Ectodermal cell (in vitro differentiated cells): ENCODE data around the gene DNAJC16.

ENCODE experiments used
- H3K27ac ChIP-seq: 2 replicates; pipeline ENCODE4 v1.7.0; 2013; ENCODE audit warnings: mild to moderate bottlenecking, low read depth, low read length; ENCODE audit not compliant: insufficient read depth, poor library complexity, severe bottlenecking
- H3K27me3 ChIP-seq: 2 replicates; pipeline ENCODE4 v1.7.0; 2013; ENCODE audit warnings: mild to moderate bottlenecking, low read length; ENCODE audit not compliant: insufficient read depth, control insufficient read depth, poor library complexity, severe bottlenecking
- H3K36me3 ChIP-seq: one replicate; pipeline ENCODE4 v1.7.0; 2013; ENCODE audit warnings: low read length; ENCODE audit not compliant: control insufficient read depth, insufficient read depth
- H3K4me1 ChIP-seq: one replicate; pipeline ENCODE4 v1.7.0; 2013; ENCODE audit warnings: low read length; ENCODE audit not compliant: control insufficient read depth, insufficient read depth
- H3K4me3 ChIP-seq: 2 replicates; pipeline ENCODE4 v1.7.0; 2013; ENCODE audit warnings: low read depth, low read length, control low read depth; ENCODE audit not compliant: insufficient read depth
- H3K9me3 ChIP-seq: 2 replicates; pipeline ENCODE4 v1.7.0; 2013; ENCODE audit warnings: mild to moderate bottlenecking, low read length, moderate library complexity; ENCODE audit not compliant: control insufficient read depth
- WGBS, 2 experiments: methylation state at CpG; one replicate each; pipeline ENCODE4 v1.1.7; 2013; ENCODE audit warnings: missing lambda C conversion rate in 2 of 2; 5-methylcytosine and 5-hydroxymethylcytosine counted together

The DNAJC16 gene

DNA sequence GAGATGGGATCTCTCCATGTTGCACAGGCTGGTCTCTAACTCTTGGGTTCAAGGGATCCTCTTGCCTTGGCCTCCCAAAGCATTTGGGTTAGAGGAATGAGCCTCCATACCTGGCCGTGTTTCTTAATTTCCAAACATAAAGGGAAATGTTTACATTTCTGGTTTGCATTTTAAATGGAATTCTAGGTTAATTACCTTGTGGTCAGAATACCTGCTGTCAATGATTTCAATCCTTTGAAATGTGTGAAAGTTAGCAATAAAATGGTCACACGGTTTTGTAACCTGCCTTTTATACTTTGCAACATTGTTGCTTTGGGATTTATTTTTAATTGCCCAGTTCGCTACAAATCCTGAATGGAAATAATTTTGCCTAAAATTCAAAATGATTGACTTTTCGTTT lies 31.9 kb downstream of the DNAJC16 start:
- H3K4me3 ChIP-seq = no peak overlapping the region
- H3K27ac ChIP-seq = no peak overlapping the region
- no peaks in the 10 kb centered on the region for H3K4me1 ChIP-seq
- 93 to 97% methylated on average over 4 of the region's 4 CpGs for WGBS, 2 experiments
- H3K9me3 ChIP-seq = no peaks in the 10 kb centered on the region
- peaks cover 10% of the 10 kb centered on the region for H3K36me3 ChIP-seq
- no peaks in the 10 kb centered on the region for H3K27me3 ChIP-seq

GRCh38 chr1:15559189-15559810 lies 32.7 kb downstream of the DNAJC16 start:
- WGBS, 2 experiments = 95 to 96% methylated on average over 12 of the region's 12 CpGs
- no peak overlapping the region for H3K27ac ChIP-seq

DNA sequence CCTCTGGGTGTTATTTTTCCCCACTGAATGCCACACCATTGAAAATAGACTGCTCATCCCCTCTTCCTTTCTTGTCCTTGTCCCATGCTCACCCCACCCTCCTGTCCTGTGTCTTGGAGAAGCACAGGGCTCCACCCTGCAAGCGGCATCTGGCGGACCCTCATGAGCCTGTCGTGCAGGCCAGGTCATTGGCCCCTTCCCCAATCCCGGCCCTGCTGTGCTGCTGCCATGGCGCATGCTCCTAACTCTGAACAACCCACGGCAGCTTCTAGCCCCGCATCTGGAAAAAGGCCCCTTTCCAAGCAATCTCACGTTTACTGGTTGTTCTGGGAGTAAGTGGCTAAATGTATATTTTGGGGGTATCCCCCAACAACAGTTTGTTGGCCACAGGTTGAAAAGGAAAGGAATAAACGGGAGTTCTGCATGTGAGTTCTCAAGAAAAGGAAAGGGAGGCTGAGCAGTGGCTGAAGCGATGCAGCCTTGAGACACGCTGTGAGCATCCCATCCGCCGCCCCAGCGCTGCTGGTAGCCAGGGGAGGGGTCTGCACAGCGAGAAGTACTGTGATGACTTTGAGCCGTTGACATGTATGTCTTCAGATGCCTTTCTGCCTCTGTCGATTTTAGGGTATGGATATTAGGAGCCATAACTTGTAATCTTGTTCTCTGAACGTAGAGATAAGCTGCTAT lies 41.9 kb downstream of the DNAJC16 start:
- no peaks in the 10 kb centered on the region for H3K4me1 ChIP-seq
- H3K4me3 ChIP-seq = no peak overlapping the region
- peaks cover 30% of the 10 kb centered on the region for H3K36me3 ChIP-seq
- WGBS, 2 experiments = 96 to 97% methylated on average over 18 of the region's 18 CpGs
- H3K27me3 ChIP-seq = no peaks in the 10 kb centered on the region
- no peaks in the 10 kb centered on the region for H3K9me3 ChIP-seq
- no peak overlapping the region for H3K27ac ChIP-seq

More at GRCh38 chr1:15559189-15559810, 32.7 kb downstream of the DNAJC16 start:
- Histone ChIP-seq H3K4me3 (no peak overlapping the region), H3K4me1 (no peaks in the 10 kb centered on the region), H3K27me3 (no peaks in the 10 kb centered on the region), H3K36me3 (peaks cover 10% of the 10 kb centered on the region), H3K9me3 (no peaks in the 10 kb centered on the region)

GRCh38 chr1:15570861-15571260 lies 44.2 kb downstream of the DNAJC16 start:
- Histone ChIP-seq H3K27me3 (no peaks in the 10 kb centered on the region), H3K27ac (no peak overlapping the region)
- 96 to 100% methylated on average over 1 of the region's 1 CpG for WGBS, 2 experiments

DNA sequence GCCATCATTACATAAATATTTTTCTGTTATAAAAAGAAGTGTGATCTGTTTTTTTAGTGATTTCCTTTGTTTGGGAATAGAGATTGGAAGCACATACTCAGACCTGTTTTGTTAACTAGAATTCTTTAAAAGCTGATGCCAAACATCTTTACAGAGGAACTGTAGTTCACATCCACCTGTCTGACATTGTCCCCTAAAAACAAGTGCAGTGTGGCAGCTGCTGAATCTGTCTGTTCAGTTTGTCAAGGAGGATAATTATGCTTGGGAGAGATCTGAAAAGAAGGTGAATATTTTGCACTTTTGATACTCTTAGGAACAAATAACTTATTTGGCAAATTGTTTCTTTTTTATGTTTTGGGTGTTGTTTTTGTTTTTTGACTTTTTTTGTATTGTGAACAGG lies 44.6 kb downstream of the DNAJC16 start:
- Histone ChIP-seq H3K36me3 (peaks cover 23% of the 10 kb centered on the region), H3K9me3 (no peaks in the 10 kb centered on the region), H3K27me3 (no peaks in the 10 kb centered on the region), H3K27ac (no peak overlapping the region), H3K4me3 (no peak overlapping the region), H3K4me1 (no peaks in the 10 kb centered on the region)

More at GRCh38 chr1:15570861-15571260, 44.2 kb downstream of the DNAJC16 start:
- Histone ChIP-seq H3K9me3 (no peaks in the 10 kb centered on the region), H3K4me3 (no peak overlapping the region), H3K36me3 (peaks cover 24% of the 10 kb centered on the region), H3K4me1 (no peaks in the 10 kb centered on the region)

DNA sequence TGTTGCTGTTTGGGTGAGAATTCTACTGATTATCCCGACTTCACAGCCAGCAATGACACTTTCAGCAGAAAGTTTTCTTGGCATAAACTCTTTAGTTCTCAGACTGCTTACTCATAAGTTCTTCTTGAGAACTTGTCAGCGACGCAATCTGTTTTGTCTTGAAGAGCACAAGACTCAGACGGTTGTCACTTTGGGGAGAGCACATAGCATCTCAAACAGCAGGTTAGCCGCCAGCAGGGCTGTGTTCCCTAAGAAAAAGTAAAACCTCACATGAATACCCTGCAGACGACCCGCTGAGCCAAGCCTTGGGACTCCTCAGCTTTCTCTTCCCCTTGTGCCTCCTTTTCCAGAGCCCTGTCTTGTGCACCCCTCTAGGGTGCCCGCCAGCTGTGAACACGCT lies 46.8 kb downstream of the DNAJC16 start:
- H3K27ac ChIP-seq = no peak overlapping the region

DNA sequence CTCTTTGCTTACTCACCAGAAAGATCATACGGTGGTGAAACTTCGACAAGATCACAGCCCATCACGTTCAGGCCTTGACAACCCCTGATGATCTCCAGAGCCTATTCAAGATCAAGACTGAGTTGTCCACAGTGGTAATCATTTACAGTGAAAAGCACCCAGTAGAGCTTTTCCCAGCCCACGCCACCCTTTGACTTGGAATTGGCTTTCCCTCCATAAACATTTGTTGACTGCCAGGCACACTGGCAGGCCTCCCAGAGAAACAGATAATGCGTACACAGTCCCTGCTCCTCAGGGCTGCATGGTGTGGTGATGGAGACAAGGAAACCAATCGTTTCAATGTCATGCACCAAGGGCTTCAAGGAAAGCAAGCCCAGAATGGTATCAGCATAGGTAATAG lies 48.1 kb downstream of the DNAJC16 start:
- Histone ChIP-seq H3K4me3 (no peak overlapping the region), H3K36me3 (no peaks in the 10 kb centered on the region), H3K27me3 (no peaks in the 10 kb centered on the region), H3K9me3 (no peaks in the 10 kb centered on the region), H3K4me1 (peaks cover 14% of the 10 kb centered on the region), H3K27ac (no peak overlapping the region)
- 94 to 97% methylated on average over 6 of the region's 6 CpGs for WGBS, 2 experiments

More for the DNA sequence above, 46.8 kb downstream of the DNAJC16 start:
- no peaks in the 10 kb centered on the region for H3K27me3 ChIP-seq
- peaks cover 3% of the 10 kb centered on the region for H3K36me3 ChIP-seq
- H3K9me3 ChIP-seq = no peaks in the 10 kb centered on the region
- no peak overlapping the region for H3K4me3 ChIP-seq
- WGBS, 2 experiments = 62 to 69% methylated on average over 9 of the region's 9 CpGs
- peaks cover 1% of the 10 kb centered on the region for H3K4me1 ChIP-seq

- 95 to 96% methylated on average over 5 to 7 of the region's 7 CpGs for WGBS, 2 experiments
- no peaks in the 10 kb centered on the region for H3K27me3 ChIP-seq
- no peaks in the 10 kb centered on the region for H3K9me3 ChIP-seq
- H3K4me3 ChIP-seq = no peak overlapping the region
- H3K36me3 ChIP-seq = no peaks in the 10 kb centered on the region
- H3K4me1 ChIP-seq = peaks cover 14% of the 10 kb centered on the region
- H3K27ac ChIP-seq = no peak overlapping the region
These were observed 49.0 kb downstream of the DNAJC16 start for GRCh38 chr1:15575549-15576150.

GRCh38 chr1:15577691-15578090 lies 51.0 kb downstream of the DNAJC16 start:
- H3K4me1 ChIP-seq = peaks cover 14% of the 10 kb centered on the region
- H3K9me3 ChIP-seq = no peaks in the 10 kb centered on the region
- H3K4me3 ChIP-seq = no peak overlapping the region
- H3K27me3 ChIP-seq = no peaks in the 10 kb centered on the region
- 93 to 96% methylated on average over 4 of the region's 4 CpGs for WGBS, 2 experiments
- H3K36me3 ChIP-seq = no peaks in the 10 kb centered on the region
- no peak overlapping the region for H3K27ac ChIP-seq

DNA sequence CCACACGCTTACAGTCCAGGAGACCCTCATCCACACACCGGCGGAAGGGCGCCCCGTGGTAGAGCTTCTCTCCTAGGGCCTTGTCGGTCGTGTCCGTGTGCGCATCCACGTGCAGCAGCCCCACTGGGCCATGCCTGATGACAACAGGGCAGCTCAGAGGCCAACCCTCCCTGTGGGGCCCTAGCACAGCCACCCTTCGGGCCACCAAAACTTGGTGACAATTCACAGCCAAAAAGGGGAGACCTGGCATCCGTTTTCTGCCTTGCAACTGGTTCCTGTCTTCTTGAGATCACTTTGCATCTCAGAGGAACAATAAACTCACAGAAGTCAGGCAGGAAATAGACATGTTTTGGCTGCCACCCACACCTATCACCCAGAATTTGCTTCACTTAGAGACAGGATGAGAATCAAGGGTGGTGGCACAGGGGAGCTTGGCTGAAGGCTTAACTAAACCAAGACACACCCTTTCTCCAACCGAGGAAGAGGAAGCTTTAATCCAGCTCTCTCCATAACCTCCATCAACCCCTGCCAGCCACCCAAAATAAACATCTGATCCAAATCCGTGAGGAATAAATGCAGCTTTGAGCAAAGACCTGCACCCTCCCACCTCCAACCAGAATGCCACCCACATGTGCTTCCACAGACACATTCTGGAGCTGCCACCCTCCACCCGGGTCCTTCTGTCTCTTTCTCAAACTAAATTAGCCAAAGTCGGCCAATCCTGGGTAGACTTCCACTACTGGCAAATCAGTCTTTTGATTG lies 52.5 kb downstream of the DNAJC16 start:
- Histone ChIP-seq H3K4me1 (peaks cover 14% of the 10 kb centered on the region), H3K27me3 (peaks cover 5% of the 10 kb centered on the region), H3K4me3 (no peak overlapping the region), H3K36me3 (no peaks in the 10 kb centered on the region), H3K27ac (no peak overlapping the region), H3K9me3 (no peaks in the 10 kb centered on the region)
- 78 to 79% methylated on average over 16 of the region's 16 CpGs for WGBS, 2 experiments
